Peyer's patch (tissue), 4 donors: Measurements from ENCODE around the gene WNT5A.

Experiments
- CTCF ChIP-seq, 6 experiments: fragments of 450-650 bp in 4 of 6; fragments of 200-600 bp in 2 of 6; sonication (generic) in 1 of 6; IDR thresholded peaks; one replicate each; pipeline ENCODE4 v1.5.1; 2017 to 2019; ENCODE audit warnings: antibody characterized with exemption in 6 of 6, mild to moderate bottlenecking in 3 of 6, moderate library complexity in 1 of 6
- POLR2A ChIP-seq, 2 donors: fragments of 450-650 bp; IDR thresholded peaks; one replicate each; pipeline ENCODE4 v1.5.1; 2017; ENCODE audit warnings: antibody characterized with exemption in 2 of 2, mild to moderate bottlenecking in 2 of 2, moderate library complexity in 2 of 2

GRCh38 chr3:55431041-55431440, 56.1 kb downstream of the WNT5A start:
- TF ChIP-seq CTCF (IDR thresholded peaks at IDR 0.05), result no peak
- TF ChIP-seq POLR2A (IDR thresholded peaks at IDR 0.05), result no peak
